Cardiac septum (tissue), 1 donor: ENCODE measurements around the gene AKT3. TPM values are rescaled to one million over a fixed set of nuclear protein-coding genes. Genes with fewer than 3 reads are reported as not detected.
"Not testable (repeated sequence)": the region's sequence is repeated elsewhere in the genome, so short reads cannot be mapped to it uniquely, and the experiment has no call there.

Experiments
- DNase-seq: peaks from one replicate; pipeline ENCODE4 v3.0.0-alpha.2; 2020; ENCODE audit warnings: low spot score
- intact Hi-C: fragments of 100-400 bp; cut with DNase I; formaldehyde crosslinking; loops from one replicate; pipeline ENCODE4 v1.14.0; 2022
- long read RNA-seq: library from polyadenylated mRNA; unstranded; transcript quantifications from one replicate; pipeline ENCODE4 v2.0.0, GENCODE V29; 2021
- total RNA-seq: library from RNA; stranded (reverse); fragmentation: NEBNext Ultra II Directional; extraction: Animal tissue kit (Norgen Biotek cat#: 25700); gene quantifications from one replicate; pipeline ENCODE4 v1.2.1, GENCODE V29; 2021
- donor health status: DM: no; HTN: no; CAD: no.

Gene AKT3
- total RNA-seq, result 24.4 TPM
- long read RNA-seq, partial matches to known transcripts, result 0 of 5 reads
- long read RNA-seq, other reads (novel, unspliced or antisense), result 5 of 5 reads

GRCh38 chr1:243850202-243850451, at the start of gene AKT3:
AKT3 (minus strand) TSS chr1:243850243; CDS start chr1:243843170, 7,073 bp downstream.
- intact Hi-C loops, result no loop called here
- no peak for DNase-seq

- intact Hi-C loops, result no loop called here
- DNase-seq, result no peak
Measured at GRCh38 chr1:243898278-243898677, 48.2 kb upstream of the AKT3 start.

DNA sequence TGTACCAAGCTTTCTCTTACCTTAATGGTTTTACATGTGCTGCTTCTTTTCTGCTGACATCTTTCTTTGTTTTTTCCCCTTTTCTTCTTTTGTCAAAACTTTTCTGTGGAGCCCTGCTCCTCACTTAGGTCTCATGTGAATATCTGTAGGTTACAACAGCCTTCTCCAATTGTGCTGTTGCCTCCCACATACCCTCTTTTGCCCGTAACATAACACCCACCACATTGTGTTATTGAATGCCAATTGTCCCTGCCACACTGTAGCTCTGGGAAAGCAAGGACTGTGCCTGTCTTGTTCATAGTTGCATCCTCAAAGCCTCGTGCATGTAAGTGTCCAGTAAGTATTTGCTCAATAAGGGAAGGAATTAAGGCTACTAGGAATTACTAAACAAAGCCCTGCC, 46.3 kb upstream of the AKT3 start:
- no peak for DNase-seq
- intact Hi-C loops, result no loop called here

GRCh38 chr1:243892456-243892855, 42.4 kb upstream of the AKT3 start:
- intact Hi-C loops, result no loop called here
- no peak for DNase-seq

DNA sequence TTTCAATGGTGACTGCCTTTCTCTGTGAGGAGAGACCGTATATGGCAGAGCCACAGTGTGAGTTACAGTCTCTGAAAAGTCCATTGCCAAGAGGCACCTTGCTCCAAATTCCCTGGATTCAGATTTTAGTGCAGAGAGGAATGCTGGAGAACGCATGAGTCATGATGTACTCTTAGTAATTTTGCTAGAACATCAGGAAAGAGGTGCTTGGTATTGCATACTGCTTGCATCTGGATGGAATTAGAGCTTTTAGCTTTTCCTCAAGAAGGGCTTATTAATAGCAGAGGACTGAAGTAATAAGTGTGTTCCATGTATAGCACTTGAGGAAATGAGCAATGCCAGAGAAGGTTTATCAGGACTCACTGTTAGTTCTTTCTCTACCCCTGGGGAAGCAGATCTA, 40.5 kb upstream of the AKT3 start:
- DNase-seq, result no peak

DNA sequence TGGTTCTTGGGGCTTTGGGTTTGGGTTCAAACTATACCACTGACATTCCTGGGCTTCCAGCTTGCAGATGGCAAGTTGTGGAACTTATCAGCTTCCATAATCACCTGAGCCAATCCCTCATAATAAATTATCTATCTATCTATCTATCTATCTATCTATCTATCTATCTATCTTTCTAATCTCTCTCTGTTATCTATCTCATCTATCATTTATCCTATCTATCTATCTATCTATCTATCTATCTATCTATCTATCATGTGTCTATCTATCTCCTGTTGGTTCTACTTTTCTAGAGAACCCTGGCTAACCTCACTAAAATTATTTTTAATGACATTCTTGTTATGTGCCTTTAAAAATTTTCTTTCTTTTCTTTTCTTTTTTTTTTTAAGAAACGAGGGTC, 35.8 kb upstream of the AKT3 start:
- DNase-seq, result no peak
- intact Hi-C loops, result no loop called here

More for the DNA sequence above, 40.5 kb upstream of the AKT3 start:
- intact Hi-C loops, result no loop called here

DNA sequence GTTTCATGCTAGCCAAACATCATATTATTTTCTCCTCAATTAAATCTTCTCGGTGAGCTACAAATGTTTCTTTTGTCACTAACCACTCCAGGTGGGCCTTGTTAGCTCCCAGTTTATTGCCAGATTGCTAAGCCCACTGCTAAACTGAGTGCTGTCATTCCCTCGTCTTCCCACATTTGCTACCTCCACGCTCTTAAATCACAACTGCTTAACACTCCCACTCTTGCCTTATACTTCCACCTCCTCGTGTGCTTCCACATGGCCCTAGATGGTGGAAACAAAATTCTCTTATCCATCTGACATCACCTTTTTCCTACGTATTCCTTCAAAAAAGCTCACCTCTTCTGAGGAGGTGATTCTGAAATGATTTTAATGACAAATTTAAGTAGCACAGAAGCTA, 34.6 kb upstream of the AKT3 start:
- intact Hi-C loops, result no loop called here
- DNase-seq, result no peak

DNA sequence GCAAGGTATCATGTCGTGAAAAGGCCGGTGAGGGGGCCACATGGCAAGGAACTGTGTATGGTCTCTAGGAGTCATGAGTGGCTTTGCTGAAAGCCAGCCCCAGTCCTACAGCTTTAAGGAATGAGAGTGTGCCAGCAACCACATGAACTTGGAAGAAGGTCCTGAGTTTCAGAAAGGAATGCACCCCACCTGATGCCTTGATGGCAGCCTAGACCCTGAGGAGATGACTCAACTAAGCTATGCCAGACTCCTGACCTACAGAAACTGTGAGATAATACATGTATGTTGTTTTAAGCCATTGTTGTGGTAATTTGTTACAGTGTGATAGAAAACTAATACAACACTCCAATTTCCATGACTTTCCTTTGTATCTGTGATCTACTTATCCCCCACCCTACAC, 33.5 kb upstream of the AKT3 start:
- no peak for DNase-seq
- intact Hi-C loops, result no loop called here

DNA sequence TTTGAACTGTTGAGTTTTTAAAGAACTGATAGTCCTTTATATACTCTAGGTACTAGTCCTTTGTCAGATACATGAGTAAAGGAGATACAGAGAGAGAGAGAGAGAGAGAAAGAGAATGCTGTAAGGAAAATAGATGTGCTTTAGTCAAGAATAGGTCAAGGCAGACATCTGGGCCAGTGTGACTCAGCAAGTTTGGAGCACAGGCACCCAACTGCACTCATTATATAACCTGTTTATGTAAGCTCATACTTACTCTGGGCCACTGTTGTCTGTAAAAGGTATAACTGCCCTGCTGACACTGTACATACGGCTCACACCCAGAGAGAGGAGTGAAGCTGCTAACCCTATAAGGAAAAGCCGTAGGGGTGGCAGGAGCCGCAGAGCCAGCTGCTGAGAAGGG, 32.2 kb upstream of the AKT3 start:
- DNase-seq, result no peak
- intact Hi-C loops, result no loop called here

DNA sequence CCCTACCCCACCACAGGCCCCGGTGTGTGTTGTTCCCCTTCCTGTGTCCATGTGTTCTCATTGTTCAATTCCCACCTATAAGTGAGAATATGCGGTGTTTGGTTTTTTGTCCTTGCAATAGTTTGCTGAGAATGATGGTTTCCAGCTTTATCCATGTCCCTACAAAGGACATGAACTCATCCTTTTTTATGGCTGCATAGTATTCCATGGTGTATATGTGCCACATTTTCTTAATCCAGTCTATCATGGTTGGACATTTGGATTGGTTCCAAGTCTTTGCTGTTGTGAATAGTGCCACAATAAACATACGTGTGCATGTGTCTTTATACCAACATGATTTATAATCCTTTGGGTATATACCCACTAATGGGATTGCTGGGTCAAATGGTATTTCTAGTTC, 27.0 kb upstream of the AKT3 start:
- intact Hi-C loops, DNase-seq: not testable (repeated sequence)

DNA sequence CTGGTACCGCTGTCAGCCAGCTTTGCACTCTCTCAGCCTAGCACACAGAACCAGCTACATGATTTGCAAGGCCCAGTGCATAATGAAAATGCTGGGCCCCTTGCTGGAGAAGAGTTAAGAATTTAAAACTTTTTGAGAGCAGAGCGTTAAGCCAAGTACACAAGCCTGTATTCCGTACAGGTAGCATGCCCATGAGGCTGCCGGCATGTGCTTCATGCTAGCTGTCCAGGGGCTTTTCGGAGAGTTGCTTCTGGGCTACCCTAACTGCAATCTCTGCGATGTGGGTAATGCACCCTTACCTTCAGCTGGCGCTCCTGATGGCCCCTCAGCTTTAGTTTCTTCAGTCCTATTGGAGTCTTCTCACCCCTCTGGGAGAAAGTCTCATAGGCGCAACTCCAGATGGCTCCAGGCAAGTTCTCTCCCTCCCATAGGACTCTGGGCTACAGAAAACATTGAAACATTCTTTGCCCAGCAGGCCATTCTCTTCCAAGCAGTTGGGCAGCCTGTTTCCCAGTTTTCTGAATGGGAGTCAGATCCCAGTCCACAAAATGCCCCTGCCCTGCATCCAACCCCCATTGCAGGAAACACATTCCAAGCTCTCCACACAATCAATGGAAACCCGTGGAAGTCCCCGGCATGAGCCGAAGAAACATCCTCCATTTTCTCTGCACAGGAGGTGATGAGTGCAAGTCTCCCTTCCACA, 5.7 kb upstream of the AKT3 start:
- intact Hi-C loops, result no loop called here
- DNase-seq, result no peak

DNA sequence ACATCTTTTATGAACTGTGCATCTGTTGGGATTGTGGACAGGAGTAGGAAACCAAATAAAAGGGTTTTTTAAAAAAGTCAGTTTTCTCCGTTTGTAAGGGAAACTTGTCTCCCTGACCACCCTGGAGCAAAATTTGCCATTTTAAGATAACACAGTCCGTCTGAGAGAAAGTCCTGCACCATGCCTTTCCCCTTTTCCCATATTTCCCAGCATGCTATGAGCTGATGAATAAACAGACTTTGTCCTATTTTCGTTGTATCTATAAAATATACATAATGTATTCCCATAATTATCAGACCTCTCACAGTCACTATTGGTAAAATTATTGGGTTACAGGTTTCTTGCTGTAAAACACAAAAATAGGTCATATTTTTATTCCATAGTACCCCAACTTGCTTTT, 1.7 kb upstream of the AKT3 start:
- intact Hi-C loops, result no loop called here

DNA sequence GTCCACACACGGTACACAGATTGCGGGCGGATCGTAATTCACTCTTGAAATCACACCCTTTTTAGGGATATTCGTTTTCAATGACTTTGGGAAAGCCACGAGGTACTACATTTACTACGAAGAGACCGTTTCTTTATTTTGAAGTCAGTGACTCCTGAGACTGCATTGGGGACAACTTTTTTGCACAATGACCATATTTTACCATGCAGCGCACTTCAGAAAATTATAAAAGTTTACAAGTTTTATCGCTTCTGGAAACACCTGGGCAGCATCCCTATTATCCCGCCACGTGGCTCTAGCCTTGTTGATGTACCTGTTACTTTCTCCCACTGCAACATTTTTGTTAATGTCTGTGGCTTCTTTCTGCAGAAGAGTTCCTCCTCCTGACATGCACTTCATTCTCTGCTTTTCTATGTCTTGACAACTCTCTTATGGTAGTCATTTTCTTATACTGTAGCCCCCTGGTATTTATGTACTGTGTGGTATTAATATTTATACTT, 1.3 kb upstream of the AKT3 start:
- intact Hi-C loops, result no loop called here
- DNase-seq, result no peak

More for the DNA sequence above, 1.7 kb upstream of the AKT3 start:
- DNase-seq, result no peak

GRCh38 chr1:243850452-243851256, 611 bp upstream of the AKT3 start:
- peak; percentile 86 for DNase-seq
- intact Hi-C loops, result no loop called here

- peak; percentile 77 for DNase-seq
Measured at GRCh38 chr1:243849421-243850201, 432 bp downstream of the AKT3 start.

GRCh38 chr1:243848858-243849420, 1.1 kb downstream of the AKT3 start:
- DNase-seq, result peak; percentile 79
- intact Hi-C loops, result loop anchor here (5.0 kb wide), 1 partner anchor 198 kb away; no protein-coding TSS in a partner anchor

More at GRCh38 chr1:243849421-243850201, 432 bp downstream of the AKT3 start:
- intact Hi-C loops, result loop anchor here (5.0 kb wide), 1 partner anchor 198 kb away; no protein-coding TSS in a partner anchor

DNA sequence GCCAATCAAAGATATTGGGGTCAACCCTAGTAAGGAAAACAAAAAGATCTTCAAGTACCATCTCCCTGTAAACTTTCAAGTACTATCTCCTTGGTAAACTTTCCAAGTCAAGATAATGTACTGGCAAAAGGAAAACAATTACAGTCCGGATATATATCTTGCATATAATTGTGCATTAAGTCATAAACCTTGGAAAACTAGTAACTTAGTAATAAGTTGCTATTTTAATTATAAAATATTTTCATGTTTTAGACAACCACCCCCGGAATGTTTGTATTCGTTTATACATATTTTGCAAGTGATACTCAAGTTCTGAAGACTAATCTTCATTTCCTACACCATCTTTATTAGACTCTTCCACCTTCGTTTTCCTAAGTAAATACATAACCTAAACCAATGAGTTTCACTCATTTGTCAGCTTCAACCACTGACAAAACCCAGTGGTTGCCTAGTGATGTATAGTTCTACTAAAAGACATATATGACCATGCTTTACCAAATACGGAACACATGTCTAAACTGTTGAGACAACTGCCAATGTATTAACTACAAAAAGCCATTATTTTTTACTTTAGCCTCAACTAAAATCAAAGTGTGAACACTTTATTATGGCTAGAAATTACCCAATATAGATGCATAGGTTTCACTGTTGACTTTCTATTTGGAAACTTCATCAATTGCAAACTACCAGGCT, 1.7 kb downstream of the AKT3 start:
- intact Hi-C loops, result loop anchor here (5.0 kb wide), 1 partner anchor 199 kb away; no protein-coding TSS in a partner anchor
- DNase-seq, result no peak

GRCh38 chr1:243846761-243847160, 3.3 kb downstream of the AKT3 start:
- intact Hi-C loops, result loop anchor here (5.0 kb wide), 1 partner anchor 201 kb away; no protein-coding TSS in a partner anchor
- no peak for DNase-seq

GRCh38 chr1:243845888-243846287, 4.2 kb downstream of the AKT3 start:
- no peak for DNase-seq
- intact Hi-C loops, result loop anchor here (5.0 kb wide), 1 partner anchor 201 kb away; no protein-coding TSS in a partner anchor
